GM12872 (cell line): ENCODE measurements around the gene PLSCR1.

Experiments
- CTCF ChIP-seq: IDR thresholded peaks from 3 replicates; pipeline ENCODE4 v1.5.1; 2011; ENCODE audit warnings: low read depth, mild to moderate bottlenecking, low read length, moderate library complexity; ENCODE audit not compliant: insufficient read depth

The PLSCR1 gene

GRCh38 chr3:146473726-146474125 is 70.7 kb downstream of the PLSCR1 start:
- TF ChIP-seq CTCF, result no peak

- no peak for TF ChIP-seq CTCF
Observed at GRCh38 chr3:146472611-146473010, 71.8 kb downstream of the PLSCR1 start.

GRCh38 chr3:146471012-146471411 is 73.4 kb downstream of the PLSCR1 start:
- no peak for TF ChIP-seq CTCF

- no peak for TF ChIP-seq CTCF
Observed at GRCh38 chr3:146470425-146470990, 73.9 kb downstream of the PLSCR1 start.

GRCh38 chr3:146469150-146470017 is 75.0 kb downstream of the PLSCR1 start, which contains the start of gene PLSCR2:
PLSCR2 (minus strand) TSS chr3:146469561; CDS start chr3:146459904, 9,657 bp downstream.
- no peak for TF ChIP-seq CTCF

GRCh38 chr3:146468671-146469149 is 75.7 kb downstream of the PLSCR1 start:
- no peak for TF ChIP-seq CTCF

GRCh38 chr3:146468234-146468633 is 76.2 kb downstream of the PLSCR1 start:
- TF ChIP-seq CTCF, result no peak
